Parathyroid adenoma (tissue), 2 donors: ENCODE results near the gene C2orf69.

Experiments
- H2AFZ ChIP-seq: fragments of 300-600 bp; sonication (generic); one replicate; pipeline ENCODE4 v1.7.0; 2017; ENCODE audit warnings: antibody characterized with exemption, mild to moderate bottlenecking
- H3K27ac ChIP-seq: fragments of 300-600 bp; sonication (generic); one replicate; pipeline ENCODE4 v1.7.0; 2017
- H3K27me3 ChIP-seq: fragments of 300-600 bp; sonication (generic); one replicate; pipeline ENCODE4 v1.7.0; 2017; ENCODE audit warnings: low read length; ENCODE audit not compliant: control insufficient read depth, insufficient read depth
- H3K36me3 ChIP-seq: fragments of 300-600 bp; sonication (generic); one replicate; pipeline ENCODE4 v1.7.0; 2017; ENCODE audit warnings: low read length; ENCODE audit not compliant: control insufficient read depth, insufficient read depth
- H3K4me1 ChIP-seq: fragments of 300-600 bp; sonication (generic); one replicate; pipeline ENCODE4 v1.7.0; 2017; ENCODE audit warnings: control low read depth
- H3K4me2 ChIP-seq: fragments of 300-600 bp; sonication (generic); one replicate; pipeline ENCODE4 v1.7.0; 2017; ENCODE audit warnings: low read length
- H3K4me3 ChIP-seq: fragments of 300-600 bp; sonication (generic); one replicate; pipeline ENCODE4 v1.7.0; 2017; ENCODE audit warnings: low read depth, low read length
- H3K79me2 ChIP-seq: fragments of 300-600 bp; sonication (generic); one replicate; pipeline ENCODE4 v1.7.0; 2017; ENCODE audit warnings: control low read depth
- H3K9ac ChIP-seq: fragments of 300-600 bp; sonication (generic); one replicate; pipeline ENCODE4 v1.7.0; 2017; ENCODE audit warnings: mild to moderate bottlenecking
- H3K9me3 ChIP-seq: fragments of 300-600 bp; sonication (generic); one replicate; pipeline ENCODE4 v1.7.0; 2017; ENCODE audit warnings: low read length; ENCODE audit not compliant: control insufficient read depth
- TF ChIP-seq, protein P1 (sequence below): fragments of 300-600 bp; sonication (generic); IDR thresholded peaks from one replicate; pipeline ENCODE4 v1.7.0; 2017; ENCODE audit warnings: antibody characterized with exemption, mild to moderate bottlenecking
- donor health status: primary hyperparathyroidism.

C2orf69 gene

DNA sequence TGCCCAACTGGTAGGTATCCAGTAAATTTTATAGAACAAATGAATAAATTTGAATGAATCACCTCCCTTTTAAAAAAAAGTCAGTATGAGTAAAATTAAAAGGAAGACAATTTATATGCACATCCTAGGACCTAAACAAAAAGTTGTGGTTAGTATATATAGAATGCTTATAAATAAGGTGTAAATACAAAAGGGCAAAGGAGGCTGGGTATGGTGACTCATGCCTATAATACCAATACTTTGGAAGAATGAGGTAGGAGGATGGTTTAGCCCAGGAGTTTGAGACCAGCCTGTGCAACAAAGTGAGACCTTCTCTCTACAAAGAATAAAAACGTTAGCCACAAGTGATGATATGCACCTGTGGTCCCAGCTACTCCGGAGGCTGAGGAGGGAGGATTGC, 12.8 kb downstream of the C2orf69 start:
- peaks cover 10% of the 10 kb centered on the region for H3K79me2 ChIP-seq
- no peak overlapping the region for H3K27ac ChIP-seq
- no peaks in the 10 kb centered on the region for H3K9me3 ChIP-seq
- no peak overlapping the region for H2AFZ ChIP-seq
- no peaks in the 10 kb centered on the region for H3K27me3 ChIP-seq
- no peak overlapping the region for H3K9ac ChIP-seq
- H3K4me3 ChIP-seq: no peak overlapping the region
- H3K4me2 ChIP-seq: no peak overlapping the region
- no peaks in the 10 kb centered on the region for H3K36me3 ChIP-seq
- H3K4me1 ChIP-seq: no peaks in the 10 kb centered on the region
- TF ChIP-seq, protein P1, sequence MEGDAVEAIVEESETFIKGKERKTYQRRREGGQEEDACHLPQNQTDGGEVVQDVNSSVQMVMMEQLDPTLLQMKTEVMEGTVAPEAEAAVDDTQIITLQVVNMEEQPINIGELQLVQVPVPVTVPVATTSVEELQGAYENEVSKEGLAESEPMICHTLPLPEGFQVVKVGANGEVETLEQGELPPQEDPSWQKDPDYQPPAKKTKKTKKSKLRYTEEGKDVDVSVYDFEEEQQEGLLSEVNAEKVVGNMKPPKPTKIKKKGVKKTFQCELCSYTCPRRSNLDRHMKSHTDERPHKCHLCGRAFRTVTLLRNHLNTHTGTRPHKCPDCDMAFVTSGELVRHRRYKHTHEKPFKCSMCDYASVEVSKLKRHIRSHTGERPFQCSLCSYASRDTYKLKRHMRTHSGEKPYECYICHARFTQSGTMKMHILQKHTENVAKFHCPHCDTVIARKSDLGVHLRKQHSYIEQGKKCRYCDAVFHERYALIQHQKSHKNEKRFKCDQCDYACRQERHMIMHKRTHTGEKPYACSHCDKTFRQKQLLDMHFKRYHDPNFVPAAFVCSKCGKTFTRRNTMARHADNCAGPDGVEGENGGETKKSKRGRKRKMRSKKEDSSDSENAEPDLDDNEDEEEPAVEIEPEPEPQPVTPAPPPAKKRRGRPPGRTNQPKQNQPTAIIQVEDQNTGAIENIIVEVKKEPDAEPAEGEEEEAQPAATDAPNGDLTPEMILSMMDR: no peak

DNA sequence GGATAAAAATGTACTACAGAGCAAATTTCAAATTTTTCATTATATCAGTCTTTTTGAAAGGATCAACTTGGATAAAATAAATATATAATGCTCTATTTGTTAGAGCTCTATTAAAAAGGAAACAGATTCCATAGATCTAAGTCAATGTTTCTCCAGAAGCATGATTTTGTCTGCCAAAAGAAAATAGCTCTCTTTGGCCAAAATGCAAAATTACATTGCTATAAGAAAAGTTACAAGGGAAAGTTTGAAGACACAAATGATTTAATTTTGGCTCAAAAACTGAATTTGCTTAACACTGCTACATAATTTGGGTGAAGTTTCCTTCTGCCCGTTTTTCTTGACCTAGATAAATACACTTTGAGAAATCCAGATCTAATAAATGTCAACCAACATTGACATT, 15.7 kb downstream of the C2orf69 start:
- Histone ChIP-seq H3K4me2 (no peak overlapping the region), H3K4me1 (no peaks in the 10 kb centered on the region), H3K27ac (no peak overlapping the region), H3K79me2 (no peaks in the 10 kb centered on the region), H3K9me3 (no peaks in the 10 kb centered on the region), H3K4me3 (no peak overlapping the region), H2AFZ (no peak overlapping the region), H3K27me3 (no peaks in the 10 kb centered on the region), H3K9ac (no peak overlapping the region), H3K36me3 (no peaks in the 10 kb centered on the region)
- TF ChIP-seq, protein P1: no peak

DNA sequence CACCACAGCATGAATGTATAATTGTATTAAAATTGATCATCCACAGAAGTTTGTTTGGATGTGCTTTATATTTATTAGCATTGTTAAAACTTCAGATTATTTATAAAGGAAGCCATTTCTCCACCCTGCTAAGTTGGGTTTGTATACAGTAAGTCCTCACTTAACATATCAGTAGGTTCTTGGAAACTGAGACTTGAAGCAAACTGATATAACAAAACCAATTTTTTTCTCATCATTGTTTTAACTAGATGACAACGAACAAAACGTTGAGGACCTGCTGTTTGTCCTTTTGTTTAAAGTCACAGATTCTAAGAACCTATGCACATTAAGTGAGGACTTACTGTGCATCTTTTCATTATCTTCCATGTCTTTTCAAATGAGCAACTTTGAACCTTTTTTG, 17.1 kb downstream of the C2orf69 start:
- no peaks in the 10 kb centered on the region for H3K9me3 ChIP-seq
- H3K4me1 ChIP-seq: no peaks in the 10 kb centered on the region
- H3K27ac ChIP-seq: no peak overlapping the region
- H2AFZ ChIP-seq: no peak overlapping the region
- no peaks in the 10 kb centered on the region for H3K36me3 ChIP-seq
- no peak overlapping the region for H3K9ac ChIP-seq
- H3K79me2 ChIP-seq: no peaks in the 10 kb centered on the region
- no peaks in the 10 kb centered on the region for H3K27me3 ChIP-seq
- no peak overlapping the region for H3K4me2 ChIP-seq
- H3K4me3 ChIP-seq: no peak overlapping the region
- TF ChIP-seq, protein P1: no peak

DNA sequence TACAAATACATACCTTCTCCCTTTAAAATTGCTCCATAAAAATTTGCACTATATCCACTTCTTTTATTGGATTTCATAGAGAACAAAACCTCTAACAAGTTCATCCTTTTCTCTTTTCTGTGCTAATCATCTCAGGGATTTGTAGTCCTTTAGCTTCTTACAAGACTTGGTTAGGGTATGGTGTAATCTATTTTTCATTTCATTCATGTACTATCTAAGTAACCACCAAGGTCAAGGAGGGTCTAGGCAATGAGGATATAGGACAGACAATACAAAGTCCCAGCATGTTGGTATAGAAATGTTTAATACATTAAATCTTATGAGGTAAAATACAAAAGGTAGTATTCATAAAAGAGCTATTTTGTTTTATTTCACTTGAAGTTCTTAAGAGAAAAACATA, 17.5 kb downstream of the C2orf69 start:
- Histone ChIP-seq H3K36me3 (no peaks in the 10 kb centered on the region), H2AFZ (no peak overlapping the region), H3K27me3 (no peaks in the 10 kb centered on the region), H3K79me2 (no peaks in the 10 kb centered on the region), H3K4me3 (no peak overlapping the region), H3K4me2 (no peak overlapping the region), H3K9ac (no peak overlapping the region), H3K27ac (no peak overlapping the region), H3K4me1 (no peaks in the 10 kb centered on the region), H3K9me3 (no peaks in the 10 kb centered on the region)
- TF ChIP-seq, protein P1: no peak

DNA sequence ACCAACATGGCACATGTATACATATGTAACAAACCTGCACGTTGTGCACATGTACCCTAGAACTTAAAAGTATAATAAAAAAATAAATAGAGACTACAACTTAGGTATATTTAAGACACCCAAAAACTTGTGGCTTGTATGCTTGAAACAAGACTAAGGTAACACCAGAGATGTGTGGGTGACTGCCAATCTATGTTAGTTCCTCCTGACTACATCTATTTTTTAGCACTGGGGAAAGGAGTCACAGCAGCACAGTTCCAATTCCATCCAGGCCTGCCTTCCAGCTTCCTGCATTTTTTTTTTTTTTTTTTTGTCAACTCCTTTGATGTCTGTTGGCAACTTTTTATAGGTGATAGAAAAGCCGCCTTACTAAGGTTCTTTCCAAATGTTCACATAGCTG, 18.2 kb downstream of the C2orf69 start:
- no peaks in the 10 kb centered on the region for H3K27me3 ChIP-seq
- H3K9ac ChIP-seq: no peak overlapping the region
- H3K4me1 ChIP-seq: no peaks in the 10 kb centered on the region
- H2AFZ ChIP-seq: no peak overlapping the region
- H3K4me3 ChIP-seq: no peak overlapping the region
- no peaks in the 10 kb centered on the region for H3K79me2 ChIP-seq
- H3K4me2 ChIP-seq: no peak overlapping the region
- no peak overlapping the region for H3K27ac ChIP-seq
- TF ChIP-seq, protein P1: no peak
- H3K9me3 ChIP-seq: no peaks in the 10 kb centered on the region
- H3K36me3 ChIP-seq: no peaks in the 10 kb centered on the region
